GM12875 (cell line): ENCODE measurements around the gene GNAT2.

Experiments
- H3K4me3 ChIP-seq: one replicate; pipeline ENCODE4 v1.5.1; 2011; ENCODE audit warnings: low read depth, low read length, control low read depth
- TF ChIP-seq, protein P1 (sequence below): IDR thresholded peaks from 2 replicates; pipeline ENCODE4 v1.5.1; 2011; ENCODE audit warnings: low read depth, mild to moderate bottlenecking, control low read depth, inconsistent platforms, low read length, moderate library complexity, borderline replicate concordance; ENCODE audit not compliant: insufficient read depth

Gene GNAT2

DNA sequence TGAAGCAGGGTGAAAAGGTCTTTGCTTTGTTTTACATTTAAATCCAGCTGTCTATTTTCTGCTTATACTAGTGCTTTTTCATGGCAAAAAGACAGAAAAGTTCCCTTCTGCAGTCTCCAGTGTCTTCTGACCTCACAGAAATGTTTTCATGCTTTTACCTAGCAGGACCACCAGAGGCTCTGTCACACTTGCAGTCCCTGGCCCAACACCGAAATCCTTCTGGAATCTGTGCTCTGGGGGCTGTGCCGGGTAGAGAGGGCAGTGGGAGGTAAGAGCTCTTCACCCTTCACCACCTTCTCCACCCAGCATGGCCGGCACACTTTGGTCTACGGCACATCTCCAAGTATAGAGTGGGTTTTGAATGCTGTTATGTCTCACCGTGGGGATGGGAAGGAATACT is 20.8 kb downstream of the GNAT2 start:
- no peak overlapping the region for H3K4me3 ChIP-seq
- TF ChIP-seq, protein P1, sequence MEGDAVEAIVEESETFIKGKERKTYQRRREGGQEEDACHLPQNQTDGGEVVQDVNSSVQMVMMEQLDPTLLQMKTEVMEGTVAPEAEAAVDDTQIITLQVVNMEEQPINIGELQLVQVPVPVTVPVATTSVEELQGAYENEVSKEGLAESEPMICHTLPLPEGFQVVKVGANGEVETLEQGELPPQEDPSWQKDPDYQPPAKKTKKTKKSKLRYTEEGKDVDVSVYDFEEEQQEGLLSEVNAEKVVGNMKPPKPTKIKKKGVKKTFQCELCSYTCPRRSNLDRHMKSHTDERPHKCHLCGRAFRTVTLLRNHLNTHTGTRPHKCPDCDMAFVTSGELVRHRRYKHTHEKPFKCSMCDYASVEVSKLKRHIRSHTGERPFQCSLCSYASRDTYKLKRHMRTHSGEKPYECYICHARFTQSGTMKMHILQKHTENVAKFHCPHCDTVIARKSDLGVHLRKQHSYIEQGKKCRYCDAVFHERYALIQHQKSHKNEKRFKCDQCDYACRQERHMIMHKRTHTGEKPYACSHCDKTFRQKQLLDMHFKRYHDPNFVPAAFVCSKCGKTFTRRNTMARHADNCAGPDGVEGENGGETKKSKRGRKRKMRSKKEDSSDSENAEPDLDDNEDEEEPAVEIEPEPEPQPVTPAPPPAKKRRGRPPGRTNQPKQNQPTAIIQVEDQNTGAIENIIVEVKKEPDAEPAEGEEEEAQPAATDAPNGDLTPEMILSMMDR, result no peak

DNA sequence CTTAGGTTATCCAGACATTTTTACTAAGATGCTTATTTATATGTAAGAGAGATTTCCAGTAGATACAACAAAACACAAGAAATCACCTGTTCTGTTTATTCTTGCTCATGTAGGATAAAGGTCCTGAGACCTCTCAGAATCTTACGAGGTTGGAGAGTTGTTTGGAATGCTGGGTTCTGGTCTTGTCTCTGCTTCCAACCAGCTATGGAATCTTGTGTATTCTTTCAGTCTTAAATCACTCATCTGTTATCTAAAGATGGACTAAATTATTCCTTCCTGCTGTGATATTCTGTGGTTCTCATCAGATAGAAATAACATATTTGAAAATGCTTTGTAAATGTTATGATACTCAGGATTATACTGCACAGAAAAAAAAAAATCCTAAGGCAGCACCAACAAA is 21.3 kb downstream of the GNAT2 start:
- H3K4me3 ChIP-seq, result no peak overlapping the region
- TF ChIP-seq, protein P1, result no peak

DNA sequence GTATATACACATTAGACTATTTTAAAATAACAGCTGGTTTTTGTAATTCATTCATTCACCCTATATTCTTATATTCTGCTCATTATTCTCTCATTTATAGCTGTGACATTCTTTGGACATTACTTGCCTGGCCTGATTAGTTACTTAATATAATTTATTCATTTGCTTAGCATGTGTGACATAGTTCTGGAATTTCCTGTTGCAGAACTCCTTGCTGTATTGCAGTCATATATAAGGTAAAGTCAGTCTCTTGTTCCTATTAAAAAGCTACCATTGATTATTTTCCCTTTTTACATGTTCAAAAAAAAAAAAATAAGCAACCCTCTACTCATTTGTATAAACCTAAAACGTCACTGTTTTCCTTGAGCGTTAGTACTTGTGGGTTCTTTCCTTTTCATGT is 23.9 kb downstream of the GNAT2 start:
- TF ChIP-seq, protein P1, result no peak
- no peak overlapping the region for H3K4me3 ChIP-seq

DNA sequence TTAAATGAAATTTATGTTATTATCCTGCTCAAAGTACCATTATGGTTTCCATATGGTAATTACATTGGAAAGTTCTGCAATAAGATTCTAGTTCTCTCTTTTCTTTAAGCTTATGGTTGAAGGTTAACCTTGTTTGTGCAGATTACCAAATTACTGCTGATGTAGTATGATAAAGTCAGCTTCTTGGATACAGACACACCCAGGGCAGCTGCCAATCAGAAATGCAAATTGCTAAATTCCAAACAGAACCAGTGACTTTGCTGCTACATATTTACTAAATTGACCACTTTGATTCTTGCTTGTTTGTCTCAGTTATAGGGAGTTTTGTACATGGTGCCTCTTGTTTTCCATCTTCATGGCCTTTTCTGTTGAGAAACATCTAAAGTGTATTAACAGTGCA is 26.5 kb downstream of the GNAT2 start:
- no peak overlapping the region for H3K4me3 ChIP-seq
- TF ChIP-seq, protein P1, result no peak

DNA sequence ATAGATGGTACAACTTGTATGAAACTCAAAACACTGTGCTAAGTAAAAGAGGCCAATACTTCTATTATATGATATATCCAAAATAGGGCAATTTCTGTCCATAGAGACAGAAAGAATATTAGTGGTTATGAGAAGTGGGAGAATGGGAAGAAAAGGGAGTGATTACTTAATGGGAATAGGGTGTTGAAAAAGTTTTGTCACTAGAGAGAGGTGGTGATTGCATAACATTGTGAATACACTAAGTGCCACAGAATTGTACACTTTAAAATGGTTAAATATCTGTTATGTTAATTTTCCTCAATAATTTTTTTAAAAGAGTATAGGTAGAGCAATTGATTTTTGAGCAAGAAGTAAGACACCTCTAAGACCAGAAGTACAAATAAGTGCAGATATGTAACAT is 29.7 kb downstream of the GNAT2 start:
- H3K4me3 ChIP-seq, result no peak overlapping the region
- TF ChIP-seq, protein P1, result no peak

DNA sequence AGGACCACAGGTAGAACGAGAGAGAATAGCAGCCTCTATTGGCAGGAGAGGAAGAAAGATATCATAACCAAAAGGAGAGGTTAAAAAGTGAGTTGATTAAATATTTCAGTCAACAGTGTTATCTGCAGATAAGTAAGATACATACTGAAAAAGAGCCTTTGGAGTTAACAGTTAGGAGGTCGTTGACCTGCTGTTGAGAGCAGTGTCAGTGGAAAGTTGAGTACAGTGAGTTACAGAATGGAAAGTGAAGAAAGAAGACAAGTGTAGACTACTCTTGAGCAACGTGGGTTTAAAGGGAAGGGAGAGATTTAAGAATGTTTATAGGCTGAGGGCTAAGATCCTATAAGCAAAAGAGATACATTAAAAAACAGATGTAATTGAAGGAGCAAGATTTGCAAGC is 30.2 kb downstream of the GNAT2 start:
- TF ChIP-seq, protein P1, result no peak

DNA sequence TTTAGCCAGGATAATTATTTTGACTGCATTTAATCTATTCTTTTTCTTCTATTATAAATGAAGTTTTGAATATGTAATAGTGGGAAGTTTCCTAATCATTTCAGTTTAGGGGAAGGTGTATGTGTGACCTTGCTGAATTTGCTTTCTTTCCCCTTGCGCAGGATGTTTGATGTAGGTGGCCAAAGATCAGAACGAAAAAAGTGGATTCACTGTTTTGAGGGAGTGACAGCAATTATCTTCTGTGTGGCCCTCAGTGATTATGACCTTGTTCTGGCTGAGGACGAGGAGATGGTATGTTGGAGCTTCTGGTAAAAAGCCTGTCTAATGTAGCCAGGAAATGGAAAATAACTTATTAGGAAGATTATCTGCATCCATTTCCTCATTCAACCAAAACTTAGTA is 33.4 kb downstream of the GNAT2 start:
- H3K4me3 ChIP-seq, result no peak overlapping the region
- TF ChIP-seq, protein P1, result no peak

More for the DNA sequence above, 30.2 kb downstream of the GNAT2 start:
- H3K4me3 ChIP-seq, result no peak overlapping the region
